MM.1S (cell line): Measurements from ENCODE around the gene RNF150.

Source experiments
- DNase-seq: peaks from one replicate; pipeline ENCODE4 v3.0.0-alpha.2; 2015
- H2AFZ ChIP-seq: fragments of 300-600 bp; sonication (generic); 2 replicates; pipeline ENCODE4 v1.6.0; 2016; ENCODE audit warnings: antibody characterized with exemption, low read length
- H3F3A ChIP-seq: fragments of 300-600 bp; sonication (generic); 2 replicates; pipeline ENCODE4 v1.6.1; 2016; ENCODE audit warnings: mild to moderate bottlenecking, antibody characterized with exemption, low read length, moderate library complexity, mixed read lengths; ENCODE audit not compliant: insufficient read depth
- H3K27ac ChIP-seq: fragments of 300-600 bp; sonication (generic); 2 replicates; pipeline ENCODE4 v1.5.1; 2016; ENCODE audit warnings: mild to moderate bottlenecking, low read length
- H3K27me3 ChIP-seq: fragments of 300-600 bp; sonication (generic); replicated peaks from 2 replicates; pipeline ENCODE4 v1.6.0; 2016; ENCODE audit warnings: low read length; ENCODE audit not compliant: insufficient read depth
- H3K36me3 ChIP-seq: fragments of 300-600 bp; sonication (generic); replicated peaks from 2 replicates; pipeline ENCODE4 v1.6.1; 2016; ENCODE audit warnings: mild to moderate bottlenecking, low read length, mixed read lengths; ENCODE audit not compliant: insufficient read depth
- H3K4me1 ChIP-seq: fragments of 300-600 bp; sonication (generic); 2 replicates; pipeline ENCODE4 v1.6.1; 2016; ENCODE audit warnings: low read length, mixed read lengths
- H3K4me2 ChIP-seq: fragments of 300-600 bp; sonication (generic); 2 replicates; pipeline ENCODE4 v1.6.0; 2016; ENCODE audit warnings: low read depth, low read length
- H3K4me3 ChIP-seq: fragments of 300-600 bp; sonication (generic); 2 replicates; pipeline ENCODE4 v1.5.1; 2016; ENCODE audit warnings: low read length, mixed read lengths
- H3K79me2 ChIP-seq: fragments of 300-600 bp; sonication (generic); 2 replicates; pipeline ENCODE4 v1.6.1; 2016; ENCODE audit warnings: mixed run types, low read length, mixed read lengths
- H3K9ac ChIP-seq: fragments of 300-600 bp; sonication (generic); 2 replicates; pipeline ENCODE4 v1.6.1; 2016; ENCODE audit warnings: low read length, mixed read lengths
- H3K9me2 ChIP-seq: fragments of 300-600 bp; sonication (generic); replicated peaks from 2 replicates; pipeline ENCODE4 v1.6.1; 2016; ENCODE audit warnings: mild to moderate bottlenecking, low read length, mixed read lengths; ENCODE audit not compliant: insufficient read depth
- H3K9me3 ChIP-seq: fragments of 300-600 bp; sonication (generic); replicated peaks from 2 replicates; pipeline ENCODE4 v1.6.1; 2016; ENCODE audit warnings: mild to moderate bottlenecking, low read length, mixed read lengths; ENCODE audit not compliant: insufficient read depth
- H4K20me1 ChIP-seq: fragments of 300-600 bp; sonication (generic); 2 replicates; pipeline ENCODE4 v1.6.1; 2016; ENCODE audit warnings: mild to moderate bottlenecking, low read length, moderate library complexity, mixed read lengths; ENCODE audit not compliant: insufficient read depth
- CTCF ChIP-seq: fragments of 300-600 bp; sonication (generic); IDR thresholded peaks from 2 replicates; pipeline ENCODE4 v1.5.1; 2016; ENCODE audit warnings: antibody characterized with exemption, low read length, mixed read lengths
- EZH2 ChIP-seq: fragments of 300-600 bp; sonication (generic); optimal IDR thresholded peaks from 2 replicates; pipeline ENCODE3; 2017; ENCODE audit warnings: low read depth, mild to moderate bottlenecking, antibody characterized with exemption, low read length, mixed read lengths
- EZH2phosphoT487 ChIP-seq: fragments of 300-600 bp; sonication (generic); IDR thresholded peaks from 2 replicates; pipeline ENCODE4 v1.6.1; 2018; ENCODE audit warnings: antibody characterized with exemption, low read length

Gene RNF150

DNA sequence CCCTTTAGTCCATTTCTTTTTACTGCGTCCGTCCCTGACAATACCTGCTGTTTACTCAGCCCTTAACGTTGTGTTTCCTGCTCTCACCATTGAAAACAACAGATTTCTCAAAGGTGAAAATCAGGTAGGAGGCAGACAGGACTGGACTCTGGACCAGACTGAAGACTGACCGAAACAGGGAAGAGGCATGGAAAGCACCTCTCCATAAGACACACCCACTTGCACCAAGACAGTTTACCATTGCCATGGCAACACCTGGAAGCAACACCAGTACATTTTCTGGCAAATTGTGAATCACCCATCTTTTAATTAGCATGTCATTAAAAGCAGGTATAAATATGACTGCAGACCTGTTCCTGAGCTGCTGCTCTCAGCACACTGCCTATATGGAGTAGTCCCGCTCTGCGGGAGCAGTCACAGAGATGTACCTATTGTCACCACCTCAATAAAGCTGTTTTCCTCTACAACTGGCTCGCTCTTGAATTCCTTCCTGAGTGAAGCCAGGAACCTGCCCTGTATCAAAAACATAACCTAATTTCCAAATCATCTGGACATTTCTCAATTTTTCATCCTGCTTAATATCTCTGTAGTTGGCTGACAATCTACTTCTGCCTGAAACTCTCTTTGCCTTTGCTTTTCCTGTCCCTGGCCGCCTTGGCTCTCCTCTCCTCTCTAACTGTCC, 117.0 kb downstream of the RNF150 start:
- no peaks in the 10 kb centered on the region for H4K20me1 ChIP-seq
- no peaks in the 10 kb centered on the region for H3K79me2 ChIP-seq
- H2AFZ ChIP-seq, result no peak overlapping the region
- H3K36me3 ChIP-seq, result no peaks in the 10 kb centered on the region
- H3K4me2 ChIP-seq, result no peak overlapping the region
- H3K9me2 ChIP-seq, result no peaks in the 10 kb centered on the region
- no peak for DNase-seq
- no peaks in the 10 kb centered on the region for H3K4me1 ChIP-seq
- TF ChIP-seq EZH2phosphoT487 (no peak), EZH2 (no peak), CTCF (no peak)
- no peak overlapping the region for H3K4me3 ChIP-seq
- H3K9me3 ChIP-seq, result no peaks in the 10 kb centered on the region
- H3K9ac ChIP-seq, result no peak overlapping the region
- H3F3A ChIP-seq, result no peaks in the 10 kb centered on the region
- H3K27ac ChIP-seq, result no peak overlapping the region
- H3K27me3 ChIP-seq, result no peaks in the 10 kb centered on the region

DNA sequence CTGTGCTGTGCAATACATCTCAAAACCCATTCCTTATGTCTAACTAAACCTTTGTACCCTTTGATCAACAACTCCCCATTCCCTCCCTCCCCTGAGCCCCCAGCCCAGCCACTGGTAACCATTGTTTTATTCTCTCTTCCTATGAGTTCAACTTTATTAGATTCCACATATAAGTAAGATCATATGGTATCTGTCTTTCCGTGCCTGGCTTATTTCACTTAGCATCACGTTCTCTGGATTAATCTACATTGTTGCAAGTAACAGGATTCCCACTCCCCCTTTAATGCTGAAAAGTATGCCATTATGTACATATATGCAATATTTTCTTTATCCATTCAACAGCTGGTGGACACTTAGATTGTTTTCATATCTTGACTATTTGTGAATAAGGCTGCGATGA, 119.4 kb downstream of the RNF150 start:
- H3K9me2 ChIP-seq, result no peaks in the 10 kb centered on the region
- DNase-seq, result no peak
- no peaks in the 10 kb centered on the region for H3K36me3 ChIP-seq
- no peak overlapping the region for H3K27ac ChIP-seq
- no peaks in the 10 kb centered on the region for H3K27me3 ChIP-seq
- H3K79me2 ChIP-seq, result no peaks in the 10 kb centered on the region
- H4K20me1 ChIP-seq, result no peaks in the 10 kb centered on the region
- H3K4me1 ChIP-seq, result no peaks in the 10 kb centered on the region
- no peak overlapping the region for H2AFZ ChIP-seq
- H3K4me3 ChIP-seq, result no peak overlapping the region
- no peak for TF ChIP-seq EZH2phosphoT487
- TF ChIP-seq CTCF, result no peak
- no peak for TF ChIP-seq EZH2
- no peaks in the 10 kb centered on the region for H3F3A ChIP-seq
- H3K4me2 ChIP-seq, result no peak overlapping the region
- H3K9me3 ChIP-seq, result no peaks in the 10 kb centered on the region
- H3K9ac ChIP-seq, result no peak overlapping the region

DNA sequence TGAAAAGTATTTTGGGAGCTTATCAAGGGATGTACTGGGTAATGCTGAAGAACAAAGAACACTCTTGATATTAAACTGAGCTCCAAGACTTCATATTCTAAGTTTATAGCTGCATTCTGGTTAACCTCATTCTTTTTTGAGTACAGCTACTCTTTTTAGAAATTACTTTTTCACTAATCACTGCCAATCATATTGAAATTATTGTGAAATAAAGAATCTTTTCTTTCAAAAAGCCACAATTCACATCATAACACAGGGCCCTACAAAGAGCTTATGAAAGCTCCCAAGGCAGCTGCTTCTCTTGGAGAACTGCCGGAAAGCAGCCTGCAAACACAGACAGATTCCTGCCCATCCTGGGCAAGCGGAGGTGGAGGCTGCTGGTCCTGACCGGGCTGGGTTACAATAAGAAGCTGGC, 121.4 kb downstream of the RNF150 start:
- H3K79me2 ChIP-seq, result no peaks in the 10 kb centered on the region
- no peaks in the 10 kb centered on the region for H3K4me1 ChIP-seq
- no peak overlapping the region for H3K27ac ChIP-seq
- no peaks in the 10 kb centered on the region for H3K27me3 ChIP-seq
- no peaks in the 10 kb centered on the region for H3K9me3 ChIP-seq
- TF ChIP-seq EZH2 (no peak), CTCF (no peak), EZH2phosphoT487 (no peak)
- no peak overlapping the region for H3K4me3 ChIP-seq
- H3F3A ChIP-seq, result no peaks in the 10 kb centered on the region
- no peaks in the 10 kb centered on the region for H4K20me1 ChIP-seq
- no peak for DNase-seq
- H3K9me2 ChIP-seq, result no peaks in the 10 kb centered on the region
- no peak overlapping the region for H2AFZ ChIP-seq
- no peak overlapping the region for H3K9ac ChIP-seq
- no peaks in the 10 kb centered on the region for H3K36me3 ChIP-seq
- no peak overlapping the region for H3K4me2 ChIP-seq
